Fibroblast of skin of right quadriceps (primary cell): ENCODE data around the gene ELANE.
"Not testable (repeated sequence)": the region's sequence is repeated elsewhere in the genome, so short reads cannot be mapped to it uniquely, and the experiment has no call there.

Experiments used
- DNase-seq: peaks from one replicate; pipeline ENCODE4 v3.0.0-alpha.2; 2013

Gene ELANE

DNA sequence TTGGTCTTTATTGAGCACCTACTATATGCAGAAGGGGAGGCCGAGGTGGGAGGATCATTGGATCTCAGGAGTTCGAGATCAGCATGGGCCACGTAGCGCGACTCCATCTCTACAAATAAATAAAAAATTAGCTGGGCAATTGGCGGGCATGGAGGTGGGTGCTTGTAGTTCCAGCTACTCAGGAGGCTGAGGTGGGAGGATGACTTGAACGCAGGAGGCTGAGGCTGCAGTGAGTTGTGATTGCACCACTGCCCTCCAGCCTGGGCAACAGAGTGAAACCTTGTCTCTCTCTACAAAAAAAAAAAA lies 11.2 kb downstream of the ELANE start:
- DNase-seq, result no peak

DNA sequence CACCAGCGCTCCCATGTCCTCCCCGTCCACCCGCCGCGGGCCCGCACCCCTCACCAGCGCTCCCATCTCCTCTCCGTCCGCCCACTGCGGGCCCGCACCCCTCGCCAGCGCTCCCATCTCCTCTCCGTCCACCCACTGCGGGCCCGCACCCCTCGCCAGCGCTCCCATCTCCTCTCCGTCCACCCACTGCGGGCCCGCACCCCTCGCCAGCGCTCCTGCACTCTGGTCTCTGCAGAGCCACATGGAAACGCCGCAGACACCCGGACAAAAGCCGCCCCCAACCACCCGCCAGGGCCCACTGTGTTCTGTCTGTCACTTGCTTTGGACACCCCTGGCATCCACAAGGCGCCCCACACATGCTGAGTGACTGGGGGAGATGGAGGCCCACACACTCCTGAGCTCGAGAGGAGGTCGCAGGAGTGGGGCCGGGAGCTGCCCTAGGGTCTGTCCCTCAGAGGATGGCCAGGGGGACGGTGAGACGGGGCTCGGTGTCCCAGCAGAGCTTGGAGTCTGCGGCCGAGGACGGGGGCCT lies 14.7 kb downstream of the ELANE start:
- no peak for DNase-seq

DNA sequence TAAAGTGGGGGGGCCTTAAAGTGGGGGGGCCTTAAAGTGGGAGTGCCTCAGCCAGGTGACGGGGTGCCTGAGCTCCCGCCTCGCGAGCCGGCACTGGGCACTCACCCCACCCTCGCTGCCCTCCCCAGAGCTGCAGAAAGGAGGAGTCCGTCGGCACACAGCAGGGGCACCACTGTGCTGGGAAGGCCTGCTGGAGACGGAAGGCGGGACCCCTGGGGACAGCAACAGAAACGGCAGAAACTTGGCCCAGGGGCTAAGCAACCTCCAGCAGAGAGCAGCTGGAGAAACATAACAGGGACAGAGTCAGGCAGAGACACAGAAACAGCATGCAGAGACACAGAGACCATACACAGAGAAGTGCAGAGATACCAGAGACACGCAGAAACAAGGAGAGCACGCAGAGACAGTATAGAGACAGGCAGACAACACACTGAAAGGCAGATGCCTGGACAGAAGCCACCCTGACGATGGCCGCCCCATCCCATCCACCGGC lies 15.2 kb downstream of the ELANE start:
- no peak for DNase-seq

DNA sequence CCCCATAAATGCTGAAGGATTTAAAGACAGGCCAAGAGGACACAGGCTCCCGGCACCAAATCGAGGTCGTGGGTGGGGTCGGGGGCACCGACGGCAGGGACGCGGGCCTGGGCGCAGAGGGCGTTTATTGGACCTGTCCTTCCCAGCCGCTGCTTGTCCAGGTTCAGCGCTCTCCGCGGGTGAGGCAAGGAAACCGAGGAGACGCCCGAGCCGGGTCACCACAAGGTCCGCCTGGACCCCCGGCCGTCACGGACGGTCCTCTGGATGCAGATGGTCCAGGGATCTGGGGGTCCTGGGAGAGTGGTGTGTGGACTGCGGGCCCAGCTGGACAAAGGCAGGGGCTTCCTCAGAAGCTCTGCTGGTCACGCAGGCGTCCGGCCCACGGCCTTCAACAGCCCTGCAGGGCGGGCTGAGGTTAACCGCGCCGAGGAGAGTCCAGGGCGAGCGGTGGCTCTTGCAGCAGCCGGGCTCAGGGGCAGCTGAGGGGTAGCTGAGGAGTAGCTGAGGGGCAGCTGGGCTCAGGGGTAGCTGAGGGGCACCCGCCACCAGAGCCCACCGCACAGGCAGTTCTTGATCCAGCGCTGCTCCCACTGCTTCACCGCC lies 15.9 kb downstream of the ELANE start:
- DNase-seq, result no peak

DNA sequence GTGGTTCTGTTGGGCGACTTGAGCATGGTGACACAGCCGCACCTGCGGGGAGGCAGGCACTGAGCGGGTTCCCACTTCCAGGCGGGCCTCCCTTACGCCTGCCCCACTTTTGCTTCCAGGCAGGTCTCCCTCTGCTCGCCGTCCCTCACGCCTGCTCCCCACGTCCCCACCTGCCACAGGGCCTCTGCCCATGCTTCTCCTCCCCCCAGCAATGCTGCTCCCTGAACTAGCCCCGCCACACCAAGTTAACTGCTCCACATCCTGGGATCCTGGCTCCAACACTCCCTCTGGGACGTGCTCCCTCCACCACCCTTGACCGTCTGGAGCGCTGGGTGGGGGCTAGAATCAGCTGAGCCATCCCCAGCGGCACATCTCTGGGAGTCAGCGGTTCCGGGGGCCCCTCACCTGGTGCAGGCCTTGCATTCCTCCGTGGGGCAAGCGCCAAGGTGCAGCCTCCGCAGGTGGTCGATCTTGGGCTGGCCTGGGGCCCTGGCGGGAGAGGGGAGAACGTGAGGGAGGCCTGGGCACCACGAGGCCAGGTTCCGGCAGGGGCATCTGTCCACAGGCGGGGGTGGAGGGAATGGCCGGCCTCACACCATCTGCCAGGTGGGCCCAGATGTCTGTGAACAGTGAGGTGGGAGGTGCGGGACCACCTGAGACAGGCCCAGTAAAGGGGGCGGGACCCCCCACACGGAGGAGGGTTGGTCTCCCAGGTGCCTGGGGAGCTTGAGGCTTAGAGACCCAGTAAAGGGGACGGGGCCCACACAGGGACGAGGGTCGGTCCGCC lies 16.5 kb downstream of the ELANE start:
- DNase-seq, result no peak

DNA sequence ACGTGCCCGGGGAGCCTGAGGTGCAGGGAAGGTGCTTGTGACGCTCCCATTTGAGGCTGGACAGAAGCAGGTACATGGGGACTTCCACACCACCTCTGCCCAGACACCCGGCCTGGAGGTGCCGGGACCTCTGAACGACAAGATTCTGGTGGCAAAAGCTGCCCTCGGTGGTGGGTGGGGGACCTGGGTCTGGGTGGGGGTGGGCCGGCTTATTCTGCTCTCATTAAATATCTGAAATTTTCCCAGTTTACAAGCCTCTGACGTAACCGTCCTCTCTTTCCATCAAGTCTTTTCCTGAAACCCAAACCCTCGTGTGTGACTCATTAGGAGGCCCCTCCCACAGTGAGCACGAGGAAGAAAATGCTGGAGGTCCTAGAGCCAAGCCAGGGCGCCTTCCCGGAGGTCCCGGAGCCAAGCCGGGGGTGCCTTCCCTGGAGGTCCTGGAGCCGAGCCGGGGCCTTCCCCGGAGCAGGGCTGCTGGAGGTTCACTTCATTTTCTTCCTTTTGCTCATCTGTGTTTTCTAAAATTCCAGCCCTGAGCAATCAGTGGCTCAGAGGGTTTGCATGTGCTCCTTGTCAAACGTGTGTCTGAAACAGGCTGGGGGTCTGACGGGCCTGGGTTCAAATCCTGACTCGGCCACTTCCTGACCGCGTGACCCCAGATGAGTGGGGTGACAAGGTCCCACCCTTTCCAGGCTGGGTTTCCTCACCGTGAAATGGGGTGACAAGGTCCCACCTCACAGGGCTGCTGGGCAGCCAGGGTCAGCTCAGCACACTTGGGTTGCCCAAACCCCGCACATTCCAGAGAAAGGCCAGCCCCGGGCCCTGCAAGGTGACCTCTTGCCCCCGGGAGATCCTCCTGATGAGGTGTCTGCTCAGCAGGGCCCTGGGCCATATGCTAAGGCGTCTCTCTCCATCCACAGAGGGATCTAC lies 17.4 kb downstream of the ELANE start:
- peak; percentile 96 for DNase-seq

DNA sequence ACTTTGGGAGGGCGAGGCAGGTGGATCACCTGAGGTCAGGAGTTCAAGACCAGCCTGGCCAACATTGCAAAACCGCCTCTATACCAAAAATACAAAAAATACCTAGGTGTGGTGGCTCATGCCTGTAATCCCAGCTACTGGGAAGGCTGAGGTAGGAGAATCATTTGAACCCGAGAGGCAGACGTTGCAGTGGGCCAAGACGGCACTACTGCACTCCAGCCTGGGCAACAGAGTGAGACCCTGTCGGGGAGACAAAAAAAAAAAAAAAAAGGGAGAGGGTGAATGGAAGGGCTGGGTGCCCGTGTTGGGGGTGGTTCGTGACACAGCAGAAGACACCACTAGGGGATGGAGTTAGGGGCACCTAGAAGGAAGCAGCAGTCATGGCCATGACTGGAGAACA lies 18.2 kb downstream of the ELANE start:
- DNase-seq, result no peak

DNA sequence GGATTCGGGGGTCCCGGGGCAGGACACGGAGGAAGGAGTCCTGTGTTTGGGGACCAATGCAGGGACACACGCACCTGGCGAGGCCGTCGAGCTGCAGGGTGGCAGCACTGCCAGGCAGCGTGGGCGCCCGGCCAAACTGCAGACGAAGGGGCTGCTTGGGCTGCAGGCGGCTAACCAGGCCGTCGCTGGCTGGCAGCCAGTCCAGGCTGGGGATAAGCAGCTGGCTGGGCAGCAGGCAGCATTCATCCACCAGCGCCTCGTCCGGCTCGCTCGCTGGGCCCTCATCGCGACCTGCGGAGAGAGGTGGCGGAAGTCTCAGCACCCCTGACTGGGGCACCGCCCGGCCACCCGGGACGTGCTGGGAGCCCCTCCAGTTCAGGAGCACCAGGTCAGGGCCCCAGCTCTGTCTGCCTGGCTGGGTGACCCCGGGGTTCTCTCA lies 18.9 kb downstream of the ELANE start:
- DNase-seq, result no peak

DNA sequence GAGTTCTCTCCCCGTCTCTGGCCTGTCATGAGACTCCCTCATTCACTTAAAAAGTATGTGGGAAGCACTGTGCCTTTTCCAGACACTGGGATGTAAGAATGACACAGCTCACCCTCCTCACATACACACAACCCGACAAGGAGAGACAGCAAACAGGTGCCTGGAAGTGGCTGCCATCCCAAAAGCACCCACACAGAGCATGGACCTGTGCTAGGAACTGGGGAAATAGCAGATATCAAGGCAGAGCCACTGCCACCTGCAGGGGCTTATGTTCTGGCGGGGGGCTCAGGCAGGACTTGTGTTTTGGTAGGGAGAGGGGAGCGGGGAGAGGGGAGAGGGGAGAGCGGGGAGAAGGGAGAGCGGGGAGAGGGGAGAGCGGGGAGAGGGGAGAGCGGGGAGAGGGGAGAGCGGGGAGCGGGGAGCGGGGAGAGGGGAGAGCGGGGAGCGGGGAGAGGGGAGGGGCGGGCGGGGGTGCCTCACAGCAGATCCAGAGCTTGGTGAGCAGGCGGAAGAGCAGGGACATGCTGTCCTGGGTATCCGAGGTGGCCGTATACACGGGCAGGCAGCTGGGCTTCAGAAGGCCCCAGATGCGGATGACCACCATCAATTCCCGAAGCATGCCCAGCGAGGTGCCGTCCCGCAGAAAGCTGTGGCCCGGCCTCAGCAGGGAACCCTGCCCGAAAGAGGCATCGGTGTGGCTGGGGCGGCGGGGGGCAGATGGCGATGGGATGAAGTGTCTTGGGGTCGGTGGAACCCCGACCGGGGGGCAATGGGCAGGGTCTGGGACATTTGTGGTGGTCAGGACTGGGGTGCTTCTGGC lies 19.6 kb downstream of the ELANE start:
- no peak for DNase-seq

DNA sequence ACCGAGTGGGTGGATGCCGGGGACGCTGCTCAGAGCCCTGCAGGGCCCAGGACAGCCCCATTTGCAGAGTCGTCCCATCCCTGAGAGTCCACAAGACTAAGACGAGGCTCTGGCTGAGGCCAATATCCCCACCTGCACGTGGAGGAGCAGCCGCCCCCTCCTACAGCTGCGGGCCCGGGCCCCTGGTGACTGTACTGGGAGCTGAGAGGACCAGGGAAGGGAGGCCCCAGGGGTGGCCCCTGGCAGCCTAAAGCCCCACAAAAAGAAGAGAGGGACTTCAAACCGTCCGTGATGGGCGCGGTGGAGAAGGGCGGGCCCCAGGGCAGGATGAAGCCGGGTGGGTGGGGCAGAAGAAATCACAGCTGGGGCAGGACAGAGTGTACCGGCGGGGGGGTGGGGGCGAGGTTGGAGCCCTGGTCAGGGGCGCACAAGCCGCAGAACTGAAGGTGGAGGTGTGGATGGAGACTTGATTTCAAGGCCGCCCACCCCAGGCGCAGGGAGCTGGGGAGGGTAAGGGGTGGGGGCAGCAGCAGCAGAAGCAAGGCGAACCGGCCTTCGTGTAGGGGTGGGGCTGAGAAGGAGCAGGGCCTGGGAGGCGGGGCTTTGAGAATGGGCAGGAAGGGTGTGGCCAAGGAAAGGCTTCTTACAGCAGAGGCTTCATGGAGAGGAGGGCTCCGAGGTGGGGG lies 20.3 kb downstream of the ELANE start:
- peak; percentile 75 for DNase-seq

DNA sequence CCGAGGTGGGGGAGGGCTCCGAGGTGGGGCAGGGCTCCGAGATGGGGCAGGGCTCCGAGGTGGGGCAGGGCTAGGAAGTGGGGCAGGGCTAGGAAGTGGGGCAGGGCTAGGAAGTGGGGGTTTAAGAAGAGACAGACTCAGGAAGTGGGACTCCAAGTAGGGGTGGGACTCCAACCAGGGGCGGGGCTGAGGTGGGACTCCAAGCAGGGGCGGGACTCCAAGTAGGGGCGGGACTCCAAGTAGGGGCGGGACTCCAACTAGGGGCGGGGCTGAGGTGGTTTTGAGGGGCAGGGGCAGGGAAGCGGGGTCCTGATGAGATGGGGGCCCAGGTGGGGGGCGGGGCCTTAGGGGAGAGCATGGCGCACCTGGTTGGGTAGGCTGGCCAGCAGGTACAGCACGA lies 21.0 kb downstream of the ELANE start:
- peak; percentile 67 for DNase-seq

DNA sequence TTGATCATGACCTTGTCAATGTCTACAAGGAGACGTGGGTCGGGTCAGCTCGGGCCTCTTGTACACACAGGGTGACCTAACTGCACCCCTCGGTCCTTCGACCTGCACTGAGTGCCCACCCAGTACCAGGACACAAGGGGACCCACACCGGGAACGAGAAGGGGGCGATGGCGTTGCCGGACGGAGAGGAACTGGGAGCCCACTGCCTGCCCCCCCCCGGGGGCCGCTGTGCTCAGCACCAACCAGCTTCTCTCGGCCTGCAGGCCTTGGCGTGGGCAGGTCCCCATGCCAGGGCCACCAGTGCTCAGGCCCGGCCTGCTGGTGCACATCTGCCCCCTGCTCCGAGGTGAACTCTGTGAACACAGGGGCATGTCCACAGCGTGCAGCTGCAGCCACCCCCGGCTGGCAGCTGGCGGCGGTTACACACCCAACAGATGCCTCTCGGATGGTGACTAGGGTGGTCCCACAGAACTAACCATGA lies 21.5 kb downstream of the ELANE start:
- DNase-seq, result no peak

DNA sequence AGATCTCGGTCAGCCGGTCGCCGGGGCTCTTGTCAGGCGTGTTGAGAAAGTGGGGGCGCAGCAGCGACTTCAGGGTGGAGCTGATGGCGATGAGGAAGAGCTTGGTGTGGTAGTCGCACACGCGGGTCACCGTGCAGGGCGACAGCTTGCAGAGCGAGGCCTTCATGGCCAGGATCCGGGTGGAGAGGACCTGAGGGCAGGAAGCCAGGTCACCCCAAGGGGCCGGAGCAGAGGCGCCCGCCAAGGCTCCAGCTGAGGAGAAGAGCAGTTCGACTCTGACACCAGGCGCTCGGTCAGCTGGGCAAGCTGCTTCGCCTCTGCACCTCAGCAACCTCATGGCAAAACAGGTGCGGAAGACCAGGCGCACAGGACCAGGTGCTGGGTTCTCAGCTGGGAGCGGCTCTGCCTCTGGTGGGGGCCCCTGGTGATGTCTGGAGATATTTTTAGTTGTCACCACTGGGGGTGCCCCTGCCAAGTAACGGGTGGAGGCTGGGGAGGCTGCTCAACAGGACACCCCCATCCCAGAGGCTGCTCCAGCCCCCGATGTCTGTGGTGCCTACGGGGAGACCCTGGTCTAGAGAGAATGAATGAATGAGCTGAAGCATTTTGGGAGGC lies 23.3 kb downstream of the ELANE start:
- no peak for DNase-seq

DNA sequence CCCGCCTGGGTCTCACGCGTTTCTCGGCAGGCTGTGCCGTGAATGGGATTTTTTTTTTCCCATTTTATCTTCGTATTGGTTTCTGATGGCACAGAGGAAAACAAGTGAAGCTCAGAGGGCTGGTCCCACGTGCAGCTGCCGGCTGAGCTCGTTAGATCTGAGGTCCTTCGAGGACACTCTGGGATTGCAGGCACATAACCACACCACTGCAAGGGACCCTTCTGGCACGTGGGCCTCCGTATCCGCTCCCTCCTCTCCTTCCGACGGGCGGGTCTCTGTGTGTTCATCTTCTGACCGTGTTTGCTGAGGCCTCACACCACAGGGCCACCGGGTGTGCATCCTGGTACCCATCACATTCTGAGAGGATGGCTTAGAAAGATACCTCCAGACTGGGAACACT lies 24.0 kb downstream of the ELANE start:
- DNase-seq, result no peak

DNA sequence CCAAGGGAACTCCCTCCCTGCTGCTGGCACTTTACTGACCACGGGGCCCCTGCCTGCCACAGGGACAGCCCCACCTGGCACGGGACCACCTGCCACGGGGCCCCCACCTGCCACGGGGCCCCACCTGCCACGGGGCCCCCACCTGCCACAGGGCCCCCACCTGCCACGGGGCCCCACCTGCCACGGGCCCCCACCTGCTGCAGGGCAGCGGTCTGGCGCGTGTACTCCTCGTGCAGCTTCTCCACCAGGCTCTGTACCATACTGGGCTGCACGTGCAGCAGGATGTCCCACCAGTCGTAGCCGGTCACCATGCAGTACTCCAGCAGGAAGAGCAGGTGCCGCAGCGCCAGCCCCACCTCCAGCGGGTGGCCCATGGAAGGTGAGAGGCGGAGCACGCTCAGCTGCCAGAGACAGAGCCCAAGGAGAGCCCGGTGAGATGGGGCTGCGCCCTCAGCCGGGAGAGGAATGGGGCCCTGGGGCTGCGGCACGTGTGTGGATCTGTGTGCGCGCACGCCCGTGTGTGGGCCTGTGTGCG lies 24.7 kb downstream of the ELANE start:
- DNase-seq, result no peak

DNA sequence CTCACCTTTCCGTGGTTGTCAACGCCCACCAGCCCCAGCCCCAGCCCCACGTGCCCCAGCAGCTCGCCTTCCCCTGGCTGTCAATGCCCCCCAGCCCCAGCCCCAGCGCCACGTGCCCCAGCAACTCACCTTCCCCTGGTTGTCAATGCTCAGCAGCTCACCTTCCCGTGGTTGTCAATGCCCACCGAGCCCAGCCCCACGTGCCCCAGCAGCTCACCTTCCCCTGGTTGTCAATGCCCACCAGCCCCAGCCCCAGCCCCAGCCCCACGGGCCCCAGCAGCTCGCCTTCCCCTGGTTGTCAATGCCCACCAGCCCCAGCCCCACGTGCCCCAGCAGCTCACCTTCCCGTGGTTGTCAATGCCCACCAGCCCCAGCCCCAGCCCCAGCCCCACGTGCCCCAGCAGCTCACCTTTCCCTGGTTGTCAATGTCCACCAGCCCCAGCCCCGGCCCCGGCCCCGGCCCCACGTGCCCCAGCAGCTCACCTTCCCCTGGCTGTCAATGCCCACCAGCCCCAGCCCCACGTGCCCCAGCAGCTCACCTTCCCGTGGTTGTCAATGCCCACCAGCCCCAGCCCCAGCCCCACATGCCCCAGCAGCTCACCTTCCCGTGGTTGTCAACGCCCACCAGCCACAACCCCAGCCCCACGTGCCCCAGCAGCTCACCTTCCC lies 26.0 kb downstream of the ELANE start:
- DNase-seq, result not testable (repeated sequence)

DNA sequence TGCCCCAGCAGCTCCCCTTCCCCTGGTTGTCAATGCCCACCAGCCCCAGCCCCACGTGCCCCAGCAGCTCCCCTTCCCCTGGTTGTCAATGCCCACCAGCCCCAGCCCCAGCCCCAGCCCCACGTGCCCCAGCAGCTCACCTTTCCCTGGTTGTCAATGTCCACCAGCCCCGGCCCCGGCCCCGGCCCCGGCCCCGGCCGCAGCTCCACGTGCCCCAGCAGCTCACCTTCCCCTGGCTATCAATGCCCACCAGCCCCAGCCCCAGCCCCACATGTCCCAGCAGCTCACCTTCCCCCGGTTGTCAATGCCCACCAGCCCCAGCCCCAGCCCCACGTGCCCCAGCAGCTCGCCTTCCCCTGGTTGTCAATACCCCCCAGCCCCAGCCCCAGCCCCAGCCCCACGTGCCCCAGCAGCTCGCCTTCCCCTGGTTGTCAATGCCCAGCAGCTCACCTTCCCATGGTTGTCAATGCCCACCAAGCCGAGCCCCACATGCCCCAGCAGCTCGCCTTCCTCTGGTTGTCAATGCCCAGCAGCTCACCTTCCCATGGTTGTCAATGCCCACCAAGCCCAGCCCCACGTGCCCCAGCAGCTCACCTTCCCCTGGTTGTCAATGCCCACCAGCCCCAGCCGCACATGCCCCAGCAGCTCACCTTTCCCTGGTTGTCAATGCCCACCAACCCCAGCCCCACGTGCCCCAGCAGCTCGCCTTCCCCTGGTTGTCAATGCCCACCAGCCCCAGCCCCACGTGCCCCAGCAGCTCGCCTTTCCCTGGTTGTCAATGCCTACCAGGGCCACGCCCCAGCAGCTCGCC lies 26.9 kb downstream of the ELANE start:
- not testable (repeated sequence) for DNase-seq

DNA sequence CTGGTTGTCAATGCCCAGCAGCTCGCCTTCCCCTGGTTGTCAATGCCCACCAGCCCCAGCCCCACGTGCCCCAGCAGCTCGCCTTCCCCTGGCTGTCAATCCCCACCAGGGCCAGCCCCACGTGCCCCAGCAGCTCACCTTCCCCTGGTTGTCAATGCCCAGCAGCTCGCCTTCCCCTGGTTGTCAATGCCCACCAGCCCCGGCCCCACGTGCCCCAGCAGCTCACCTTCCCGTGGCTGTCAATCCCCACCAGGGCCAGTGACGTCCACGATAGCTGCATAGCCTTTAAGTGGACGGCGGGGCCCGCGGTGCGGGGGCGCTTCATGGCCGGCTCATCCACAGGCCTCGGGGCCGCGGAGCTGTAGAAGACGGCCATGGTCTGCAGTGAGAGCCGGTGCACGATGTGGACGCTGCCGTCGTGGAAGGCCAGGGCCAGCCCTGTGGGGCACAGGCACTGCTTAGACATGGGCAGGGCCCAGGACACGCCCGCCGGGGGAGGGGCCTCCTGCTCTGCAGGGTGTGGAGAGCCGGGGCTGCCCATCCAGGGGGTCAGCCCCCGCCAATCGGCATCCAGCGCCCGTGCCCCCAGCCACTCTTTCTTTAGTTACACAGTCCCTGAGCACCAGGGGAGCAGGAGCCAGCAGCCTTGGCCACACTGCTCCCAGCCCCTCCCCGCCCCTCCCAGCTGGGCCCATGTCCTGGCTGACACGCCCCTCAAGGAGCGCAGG lies 27.8 kb downstream of the ELANE start:
- no peak for DNase-seq
